HG03439 (cell line): ENCODE data around the gene RHOF.

Source experiments
- ATAC-seq: cut with Tn5 transposase; IDR thresholded peaks from one replicate; pipeline ENCODE4 v1.9.1; 2021; ENCODE audit warnings: mild to moderate bottlenecking, moderate library complexity; ENCODE audit not compliant: unreplicated experiment

The RHOF gene

GRCh38 chr12:121793440-121793837 lies at the start of gene RHOF:
RHOF (minus strand) TSS chr12:121793688; CDS start chr12:121793633, 55 bp downstream.
- ATAC-seq: peak; percentile 14

- ATAC-seq: no peak
Measured at GRCh38 chr12:121839993-121840761, 46.7 kb upstream of the RHOF start.

GRCh38 chr12:121839106-121839992 lies 45.9 kb upstream of the RHOF start:
- peak; percentile 91 for ATAC-seq

- no peak for ATAC-seq
Measured at GRCh38 chr12:121838126-121838525, 44.6 kb upstream of the RHOF start.

- ATAC-seq: no peak
Measured at GRCh38 chr12:121837680-121838079, 44.2 kb upstream of the RHOF start.

- ATAC-seq: no peak
Measured at GRCh38 chr12:121831571-121832245, 38.2 kb upstream of the RHOF start.

GRCh38 chr12:121830588-121831265 lies 37.2 kb upstream of the RHOF start:
- no peak for ATAC-seq

GRCh38 chr12:121830134-121830533 lies 36.6 kb upstream of the RHOF start:
- ATAC-seq: no peak

- ATAC-seq: no peak
Measured at GRCh38 chr12:121829250-121829918, 35.9 kb upstream of the RHOF start.

- no peak for ATAC-seq
Measured at GRCh38 chr12:121828826-121829225, 35.3 kb upstream of the RHOF start.

GRCh38 chr12:121828306-121828705 lies 34.8 kb upstream of the RHOF start:
- no peak for ATAC-seq

- ATAC-seq: no peak
Measured at GRCh38 chr12:121827351-121828099, 34.0 kb upstream of the RHOF start.

- no peak for ATAC-seq
Measured at GRCh38 chr12:121826318-121827150, 33.0 kb upstream of the RHOF start.

GRCh38 chr12:121825041-121825523 lies 31.6 kb upstream of the RHOF start:
- no peak for ATAC-seq

- ATAC-seq: no peak
Measured at GRCh38 chr12:121823727-121824115, 30.2 kb upstream of the RHOF start.

GRCh38 chr12:121823101-121823726 lies 29.7 kb upstream of the RHOF start:
- no peak for ATAC-seq

GRCh38 chr12:121822393-121823100 lies 29.1 kb upstream of the RHOF start:
- ATAC-seq: no peak
